Esophagus muscularis mucosa (tissue), 4 donors: Measurements from ENCODE around the gene CAMK1D. TPM values are rescaled to one million over a fixed set of nuclear protein-coding genes. Genes with fewer than 3 reads are reported as not detected.

Source experiments
- DNase-seq: peaks from one replicate; pipeline ENCODE4 v3.0.0-alpha.2; 2017; ENCODE audit errors: extremely low spot score
- H3K27ac ChIP-seq, 4 donors: fragments of 200-600 bp; sonication (generic); replicated peaks in 1 of 4; 1 replicate in 3 of 4; 2 replicates in 1 of 4; pipeline ENCODE4 v1.5.1; 2016 to 2019; ENCODE audit warnings: mild to moderate bottlenecking in 1 of 4
- H3K27me3 ChIP-seq, 4 donors: fragments of 200-600 bp; sonication (generic); one replicate each; pipeline versions ENCODE4 v1.5.1 to v1.6.0; 2016 to 2019
- H3K36me3 ChIP-seq, 4 donors: fragments of 200-600 bp; sonication (generic); one replicate each; pipeline ENCODE4 v1.5.1; 2016 to 2019
- H3K4me1 ChIP-seq, 4 donors: fragments of 200-600 bp; sonication (generic); one replicate each; pipeline ENCODE4 v1.5.1; 2016 to 2019
- H3K4me3 ChIP-seq, 4 donors: fragments of 200-600 bp; sonication (generic); 1 replicate in 2 of 4; 2 replicates in 2 of 4; pipeline ENCODE4 v1.5.1; 2016 to 2019; ENCODE audit warnings: mild to moderate bottlenecking in 4 of 4, moderate library complexity in 1 of 4
- H3K9me3 ChIP-seq, 4 donors: fragments of 200-600 bp; sonication (generic); 1 replicate in 3 of 4; 2 replicates in 1 of 4; pipeline ENCODE4 v1.5.1; 2016 to 2019
- CTCF ChIP-seq, 3 experiments: fragments of 200-600 bp in 2 of 3; fragments of 450-650 bp in 1 of 3; sonication (generic) in 2 of 3; IDR thresholded peaks; one replicate each; pipeline ENCODE4 v1.5.1; 2017 to 2019; ENCODE audit warnings: antibody characterized with exemption in 3 of 3, mild to moderate bottlenecking in 2 of 3, moderate library complexity in 1 of 3
- EP300 ChIP-seq: sonication (generic); formaldehyde crosslinking; IDR thresholded peaks from one replicate; pipeline ENCODE4 v1.6.1; 2017; ENCODE audit warnings: antibody characterized with exemption
- POLR2A ChIP-seq: fragments of 450-650 bp; IDR thresholded peaks from one replicate; pipeline ENCODE4 v1.6.1; 2017; ENCODE audit warnings: antibody characterized with exemption, moderate library complexity, mild to moderate bottlenecking, low read depth
- POLR2AphosphoS5 ChIP-seq, 2 donors: sonication (generic); formaldehyde crosslinking; IDR thresholded peaks; one replicate each; pipeline ENCODE4 v1.6.1; 2017; ENCODE audit warnings: antibody characterized with exemption in 2 of 2
- WGBS: methylation state at CpG from one replicate; pipeline ENCODE4 v1.1.5; 2018; 5-methylcytosine and 5-hydroxymethylcytosine counted together
- intact Hi-C: fragments of 100-400 bp; cut with DNase I; formaldehyde crosslinking; loops from one replicate; pipeline ENCODE4 v1.15.1; 2023
- total RNA-seq, 4 donors: library from RNA; depleted of rRNA; stranded (reverse); fragments of >200 nt; gene quantifications; one replicate each; pipeline versions ENCODE4 v1.1.0 to v1.2.1, GENCODE V29; 2016

The CAMK1D gene
- total RNA-seq, 4 donors from 2014 or later = 8.4 to 15.4 (median 11.3) TPM

DNA sequence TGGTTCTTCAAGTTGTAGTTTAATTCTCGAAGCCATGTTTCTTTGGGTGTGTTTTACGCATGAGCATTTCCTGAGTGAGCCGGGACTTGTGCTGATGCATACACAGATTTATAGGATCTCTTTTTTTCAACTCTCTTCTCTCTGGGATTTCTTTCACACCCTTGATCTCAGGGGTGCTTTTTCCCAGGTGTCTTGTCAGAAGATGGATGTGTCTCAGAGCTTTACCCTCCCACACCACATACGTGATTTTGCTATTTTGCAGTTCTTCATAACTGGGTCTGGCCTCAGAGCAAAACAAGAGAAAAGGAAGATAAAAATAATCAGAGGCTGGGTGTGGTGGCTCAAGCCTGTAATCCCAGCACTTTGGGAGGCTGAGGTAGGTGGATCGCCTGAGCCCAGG, 177.0 kb downstream of the CAMK1D start:
- WGBS = 93% methylated on average over 5 of the region's 5 CpGs
- Histone ChIP-seq H3K27me3 (no peaks in the 10 kb centered on the region), H3K4me1 (peaks cover 0 to 31% (median 23%) of the 10 kb centered on the region in 4 donors), H3K27ac (no peak overlapping the region), H3K9me3 (no peaks in the 10 kb centered on the region), H3K4me3 (no peak overlapping the region), H3K36me3 (no peaks in the 10 kb centered on the region)
- TF ChIP-seq POLR2A = no peak
- no peak for TF ChIP-seq EP300
- TF ChIP-seq CTCF (IDR thresholded peaks at IDR 0.05) = no peak
- TF ChIP-seq POLR2AphosphoS5 (IDR thresholded peaks at IDR 0.05) = no peak
- intact Hi-C loops = no loop called here
- no peak for DNase-seq

GRCh38 chr10:12529976-12530375, 180.6 kb downstream of the CAMK1D start:
- TF ChIP-seq EP300 = no peak
- TF ChIP-seq POLR2A = no peak
- TF ChIP-seq CTCF (IDR thresholded peaks at IDR 0.05) = no peak
- WGBS = 45% methylated on average over 9 of the region's 9 CpGs
- H3K4me1 ChIP-seq = peaks cover 0 to 36% (median 29%) of the 10 kb centered on the region in 4 donors
- no peaks in the 10 kb centered on the region for H3K36me3 ChIP-seq
- H3K4me3 ChIP-seq = no peak overlapping the region
- no peak for DNase-seq
- intact Hi-C loops = no loop called here
- H3K27ac ChIP-seq = peak overlapping the region in 2 of 4 donors; percentile 32 to 57
- H3K27me3 ChIP-seq = no peaks in the 10 kb centered on the region
- H3K9me3 ChIP-seq = no peaks in the 10 kb centered on the region

- no peak for TF ChIP-seq CTCF (IDR thresholded peaks at IDR 0.05)
- peak in 1 of 2 donors; percentile 18 for TF ChIP-seq POLR2AphosphoS5 (IDR thresholded peaks at IDR 0.05)
- Histone ChIP-seq H3K36me3 (no peaks in the 10 kb centered on the region), H3K9me3 (no peaks in the 10 kb centered on the region), H3K27me3 (no peaks in the 10 kb centered on the region), H3K4me1 (peaks cover 0 to 36% (median 29%) of the 10 kb centered on the region in 4 donors), H3K4me3 (no peak overlapping the region), H3K27ac (peak overlapping the region; percentile 16 to 64 (median 41))
- 58% methylated on average over 12 of the region's 12 CpGs for WGBS
- intact Hi-C loops = no loop called here
- no peak for DNase-seq
Measured at GRCh38 chr10:12531305-12532220, 182.2 kb downstream of the CAMK1D start.

GRCh38 chr10:12533151-12533550, 183.8 kb downstream of the CAMK1D start:
- no peaks in the 10 kb centered on the region for H3K36me3 ChIP-seq
- no peak for TF ChIP-seq POLR2A
- TF ChIP-seq CTCF (IDR thresholded peaks at IDR 0.05) = no peak
- TF ChIP-seq EP300 = no peak
- intact Hi-C loops = no loop called here

More at GRCh38 chr10:12533151-12533550, 183.8 kb downstream of the CAMK1D start:
- no peaks in the 10 kb centered on the region for H3K27me3 ChIP-seq
- peaks cover 0 to 32% (median 26%) of the 10 kb centered on the region in 4 donors for H3K4me1 ChIP-seq
- DNase-seq = no peak
- H3K4me3 ChIP-seq = no peak overlapping the region
- H3K9me3 ChIP-seq = no peaks in the 10 kb centered on the region
- no peak overlapping the region for H3K27ac ChIP-seq
- 81% methylated on average over 4 of the region's 4 CpGs for WGBS
